GM12874 (cell line): ENCODE data around the gene RASSF5.

Experiments used
- TF ChIP-seq, protein P1 (sequence below): IDR thresholded peaks from 2 replicates; pipeline ENCODE4 v1.5.1; 2011; ENCODE audit warnings: low read depth, mild to moderate bottlenecking, control low read depth, low read length, moderate library complexity; ENCODE audit not compliant: insufficient read depth

RASSF5 gene

DNA sequence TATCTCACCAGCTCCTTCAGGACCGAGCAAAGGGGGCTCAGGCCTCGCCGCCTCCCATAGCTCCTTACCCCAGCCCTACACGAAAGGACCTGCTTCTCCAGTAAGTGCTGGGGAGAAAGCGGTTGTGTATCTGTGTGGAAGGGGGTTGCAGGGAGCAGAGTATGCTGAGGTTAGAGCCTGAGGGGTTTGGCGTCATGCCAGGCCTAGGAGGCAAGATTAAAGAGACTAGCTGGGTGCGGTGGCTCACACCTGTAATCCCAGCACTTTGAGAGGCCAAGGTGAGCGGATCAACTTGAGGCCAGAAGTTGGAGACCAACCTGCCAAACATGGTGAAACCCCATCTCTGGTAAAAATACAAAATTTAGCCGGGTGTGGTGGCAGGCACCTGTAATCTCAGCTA lies 14.1 kb upstream of the RASSF5 start:
- TF ChIP-seq, protein P1, sequence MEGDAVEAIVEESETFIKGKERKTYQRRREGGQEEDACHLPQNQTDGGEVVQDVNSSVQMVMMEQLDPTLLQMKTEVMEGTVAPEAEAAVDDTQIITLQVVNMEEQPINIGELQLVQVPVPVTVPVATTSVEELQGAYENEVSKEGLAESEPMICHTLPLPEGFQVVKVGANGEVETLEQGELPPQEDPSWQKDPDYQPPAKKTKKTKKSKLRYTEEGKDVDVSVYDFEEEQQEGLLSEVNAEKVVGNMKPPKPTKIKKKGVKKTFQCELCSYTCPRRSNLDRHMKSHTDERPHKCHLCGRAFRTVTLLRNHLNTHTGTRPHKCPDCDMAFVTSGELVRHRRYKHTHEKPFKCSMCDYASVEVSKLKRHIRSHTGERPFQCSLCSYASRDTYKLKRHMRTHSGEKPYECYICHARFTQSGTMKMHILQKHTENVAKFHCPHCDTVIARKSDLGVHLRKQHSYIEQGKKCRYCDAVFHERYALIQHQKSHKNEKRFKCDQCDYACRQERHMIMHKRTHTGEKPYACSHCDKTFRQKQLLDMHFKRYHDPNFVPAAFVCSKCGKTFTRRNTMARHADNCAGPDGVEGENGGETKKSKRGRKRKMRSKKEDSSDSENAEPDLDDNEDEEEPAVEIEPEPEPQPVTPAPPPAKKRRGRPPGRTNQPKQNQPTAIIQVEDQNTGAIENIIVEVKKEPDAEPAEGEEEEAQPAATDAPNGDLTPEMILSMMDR: no peak

DNA sequence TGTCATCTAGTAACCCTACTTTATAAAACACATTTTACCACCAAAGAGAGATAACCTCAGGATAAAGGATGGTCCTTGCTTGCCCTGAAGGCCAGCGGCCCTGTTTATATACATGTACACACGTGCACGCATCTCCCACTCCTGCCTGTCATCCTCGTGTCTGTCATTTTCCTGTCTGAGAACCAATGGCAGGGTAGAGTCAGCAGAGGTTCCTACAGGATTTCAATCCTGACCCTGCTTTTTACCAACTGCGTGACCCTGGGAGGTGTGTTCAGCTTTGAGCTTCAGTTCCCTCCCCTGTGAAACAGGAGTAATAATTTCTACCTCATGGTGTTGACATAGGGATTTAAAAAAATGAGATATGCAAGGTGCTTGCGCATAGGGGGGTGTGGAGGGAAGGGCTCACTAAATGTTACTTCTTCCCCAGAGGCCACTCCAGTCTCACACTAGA lies 12.3 kb upstream of the RASSF5 start:
- TF ChIP-seq, protein P1: no peak

DNA sequence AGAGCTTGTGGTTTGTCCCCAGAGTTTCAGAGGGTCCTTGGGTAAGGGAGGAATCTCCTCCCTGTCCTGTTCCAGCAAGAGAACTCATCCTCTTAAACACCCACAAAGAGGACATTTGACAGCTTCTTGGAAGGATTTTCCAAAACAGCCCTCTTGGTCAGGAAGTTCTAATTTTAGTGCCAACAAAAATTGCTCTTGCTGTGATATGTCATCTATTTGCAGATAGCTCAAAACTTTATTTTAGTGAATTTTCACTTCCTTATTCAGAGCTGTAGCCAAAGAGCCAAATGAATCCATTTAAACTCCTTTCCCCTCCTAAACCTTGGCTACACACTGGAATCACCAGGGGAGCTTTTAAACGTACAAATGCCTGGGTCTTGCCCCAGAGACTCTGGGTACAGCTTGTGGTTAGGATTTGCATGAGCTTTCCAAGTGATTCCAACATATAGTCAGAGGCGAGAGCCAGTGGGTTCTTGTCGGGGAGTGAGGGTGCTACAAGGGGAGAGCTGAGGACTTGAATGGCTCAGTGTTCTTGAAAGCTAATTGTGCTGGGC lies 11.8 kb upstream of the RASSF5 start:
- TF ChIP-seq, protein P1: no peak

DNA sequence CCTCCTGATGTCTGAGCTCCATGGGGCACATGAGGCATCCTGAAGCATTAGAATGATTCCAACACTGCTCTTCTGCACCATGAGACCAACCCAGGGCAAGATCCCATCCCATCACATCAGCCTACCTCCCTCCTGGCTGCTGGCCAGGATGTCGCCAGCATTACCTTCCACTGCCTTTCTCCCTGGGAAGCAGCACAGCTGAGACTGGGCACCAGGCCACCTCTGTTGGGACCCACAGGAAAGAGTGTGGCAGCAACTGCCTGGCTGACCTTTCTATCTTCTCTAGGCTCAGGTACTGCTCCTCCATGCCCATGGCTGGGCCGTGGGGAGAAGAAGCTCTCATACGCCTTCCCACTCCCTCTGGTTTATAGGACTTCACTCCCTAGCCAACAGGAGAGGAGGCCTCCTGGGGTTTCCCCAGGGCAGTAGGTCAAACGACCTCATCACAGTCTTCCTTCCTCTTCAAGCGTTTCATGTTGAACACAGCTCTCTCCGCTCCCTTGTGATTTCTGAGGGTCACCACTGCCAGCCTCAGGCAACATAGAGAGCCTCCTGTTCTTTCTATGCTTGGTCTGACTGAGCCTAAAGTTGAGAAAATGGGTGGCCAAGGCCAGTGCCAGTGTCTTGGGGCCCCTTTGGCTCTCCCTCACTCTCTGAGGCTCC lies 11.1 kb upstream of the RASSF5 start:
- TF ChIP-seq, protein P1: no peak

DNA sequence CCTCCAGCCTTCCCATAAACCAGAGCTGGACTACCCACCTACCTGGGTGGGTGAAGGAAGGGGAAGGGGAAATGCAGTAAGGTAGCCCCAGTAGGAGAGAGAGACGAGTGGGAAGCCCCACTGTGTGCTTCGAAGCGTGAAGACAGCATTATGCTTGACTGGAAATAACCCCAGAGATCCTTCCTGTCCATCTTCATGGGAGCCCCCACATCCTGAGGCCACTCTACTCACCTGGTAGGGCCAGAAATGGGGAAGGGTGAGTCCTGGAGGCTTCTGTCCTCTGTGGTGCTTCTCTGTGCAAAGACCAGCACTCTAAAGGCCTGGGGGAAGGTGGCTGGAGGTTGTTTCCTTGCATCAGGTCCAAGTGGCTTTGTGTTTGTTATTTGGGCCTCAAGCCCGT lies 10.0 kb upstream of the RASSF5 start:
- TF ChIP-seq, protein P1: no peak

DNA sequence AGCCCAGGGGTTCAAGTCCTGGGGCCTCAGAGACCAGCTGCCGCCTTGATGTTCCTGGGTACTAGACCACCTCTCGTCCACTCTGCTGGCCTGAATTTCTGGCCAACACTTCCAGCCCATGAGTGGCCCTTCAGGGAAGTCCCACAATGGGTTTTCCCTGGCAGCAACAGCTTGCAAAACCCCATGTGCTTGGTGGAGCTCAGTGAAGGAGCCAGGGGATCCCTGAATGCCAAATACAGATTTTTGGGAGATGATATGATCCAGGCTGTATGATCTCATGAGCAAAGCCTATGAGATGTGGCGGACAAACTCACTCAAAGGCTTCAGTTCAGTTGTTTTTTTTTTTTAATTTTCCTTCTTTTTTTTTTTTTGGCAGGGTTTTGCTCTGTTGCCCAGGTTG lies 9.6 kb upstream of the RASSF5 start:
- TF ChIP-seq, protein P1: no peak

DNA sequence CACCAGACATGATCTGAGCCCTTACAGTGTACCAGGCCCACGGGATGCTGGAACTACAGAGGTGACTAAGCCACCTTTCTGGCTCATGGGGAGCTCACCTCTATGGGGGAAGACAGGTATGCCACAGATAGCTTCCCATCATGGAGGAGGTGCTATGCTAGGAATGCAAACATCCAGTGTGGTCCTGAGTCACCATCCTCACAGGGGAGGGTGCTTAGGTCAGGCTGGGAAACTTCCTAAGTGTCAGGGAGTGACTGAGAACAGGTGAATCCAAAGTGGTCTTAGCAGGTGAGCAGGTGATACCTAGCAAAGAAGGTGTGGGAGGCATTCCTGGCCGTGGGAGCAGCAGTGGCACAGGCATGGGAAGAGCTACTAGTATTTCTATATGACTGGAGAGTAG lies 8.6 kb upstream of the RASSF5 start:
- TF ChIP-seq, protein P1: no peak

DNA sequence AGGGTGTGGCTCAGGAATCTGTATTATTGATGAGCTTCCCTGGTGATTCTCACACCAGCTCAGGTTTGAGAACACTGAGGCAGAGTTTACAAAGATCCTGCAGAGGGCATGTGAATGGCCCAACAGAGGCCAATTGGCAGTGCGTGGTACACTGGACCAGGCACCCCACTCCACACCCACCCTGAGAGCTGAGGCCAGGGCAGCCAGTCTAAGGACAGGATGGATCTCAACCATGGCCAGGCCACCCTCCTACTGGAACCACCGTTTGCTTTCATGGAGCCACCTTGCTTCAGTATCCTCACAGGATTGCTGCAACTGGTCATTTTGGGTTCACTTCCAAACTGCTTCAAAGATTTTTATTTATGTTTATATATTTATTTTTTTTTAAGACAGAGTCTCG lies 7.3 kb upstream of the RASSF5 start:
- TF ChIP-seq, protein P1: no peak
